ENCODE measurements around the gene SEPHS1.
"Not testable (repeated sequence)": the region's sequence is repeated elsewhere in the genome, so short reads cannot be mapped to it uniquely, and the experiment has no call there.

SEPHS1 gene

GRCh38 chr10:13291061-13291460, 57.0 kb downstream of the SEPHS1 start:
- no peak for DNase-seq (ENCODE audit: low spot score)
- no peak overlapping the region for H3K27ac ChIP-seq
- TF ChIP-seq CTCF (IDR thresholded peaks at IDR 0.05), result no peak
- H3K4me3 ChIP-seq, result no peak overlapping the region

GRCh38 chr10:13284050-13284449, 64.0 kb downstream of the SEPHS1 start:
- H3K4me3 ChIP-seq, result no peak overlapping the region
- no peak for DNase-seq (ENCODE audit: low spot score)
- no peak for TF ChIP-seq CTCF (IDR thresholded peaks at IDR 0.05)
- no peak overlapping the region for H3K27ac ChIP-seq

GRCh38 chr10:13282348-13282747, 65.7 kb downstream of the SEPHS1 start:
- DNase-seq (ENCODE audit: low spot score); H3K27ac ChIP-seq; H3K4me3 ChIP-seq: not testable (repeated sequence)

GRCh38 chr10:13276749-13277365, 71.2 kb downstream of the SEPHS1 start:
- no peak overlapping the region for H3K27ac ChIP-seq
- no peak overlapping the region for H3K4me3 ChIP-seq
- no peak for DNase-seq (ENCODE audit: low spot score)
- no peak for TF ChIP-seq CTCF (IDR thresholded peaks at IDR 0.05)

- not testable (repeated sequence) for DNase-seq (ENCODE audit: low spot score); H3K27ac ChIP-seq; H3K4me3 ChIP-seq
These were observed 71.9 kb downstream of the SEPHS1 start for GRCh38 chr10:13276146-13276545.

- TF ChIP-seq CTCF (IDR thresholded peaks at IDR 0.05), result no peak
- Histone ChIP-seq H3K4me3 (peak overlapping the region; percentile 7), H3K27ac (no peak overlapping the region)
- no peak for DNase-seq (ENCODE audit: low spot score)
These were observed 75.9 kb downstream of the SEPHS1 start for GRCh38 chr10:13272164-13272571.

- H3K4me3 ChIP-seq, result peak overlapping the region; percentile 7
- DNase-seq (ENCODE audit: low spot score), result peak; percentile 73
- no peak overlapping the region for H3K27ac ChIP-seq
- TF ChIP-seq CTCF (IDR thresholded peaks at IDR 0.05), result no peak
These were observed 76.4 kb downstream of the SEPHS1 start for GRCh38 chr10:13271552-13272163.

GRCh38 chr10:13270877-13271551, 77.1 kb downstream of the SEPHS1 start:
- H3K27ac ChIP-seq, result no peak overlapping the region
- DNase-seq (ENCODE audit: low spot score), result no peak
- TF ChIP-seq CTCF (IDR thresholded peaks at IDR 0.05), result no peak
- no peak overlapping the region for H3K4me3 ChIP-seq

All from coronary artery (tissue), 2 donors.